OCI-LY1 (cell line): ENCODE results near the gene POLR3A.
"Not testable (repeated sequence)": the region's sequence is repeated elsewhere in the genome, so short reads cannot be mapped to it uniquely, and the experiment has no call there.

Source experiments
- H2AFZ ChIP-seq: fragments of 200-600 bp; sonication (generic), shearing (Covaris generic); 2 replicates; pipeline ENCODE4 v1.6.0; 2014; ENCODE audit warnings: antibody characterized with exemption, mild to moderate bottlenecking, low read length
- H3F3A ChIP-seq: fragments of 200-600 bp; sonication (generic), shearing (Covaris generic); 2 replicates; pipeline ENCODE4 v1.6.0; 2014; ENCODE audit warnings: mild to moderate bottlenecking, antibody characterized with exemption, low read length, moderate library complexity; ENCODE audit not compliant: insufficient read depth
- H3K27ac ChIP-seq: fragments of 200-600 bp; sonication (generic); 2 replicates; pipeline ENCODE4 v1.5.1; 2014; ENCODE audit warnings: low read length, mixed run types, mild to moderate bottlenecking, low read depth; ENCODE audit not compliant: poor library complexity, severe bottlenecking
- H3K27me3 ChIP-seq: fragments of 200-600 bp; sonication (generic); 2 replicates; pipeline ENCODE4 v1.6.0; 2014; ENCODE audit warnings: antibody characterized with exemption, mild to moderate bottlenecking, low read length, moderate library complexity; ENCODE audit not compliant: insufficient read depth
- H3K36me3 ChIP-seq: fragments of 200-600 bp; sonication (generic); 2 replicates; pipeline ENCODE4 v1.6.1; 2014; ENCODE audit warnings: mild to moderate bottlenecking, antibody characterized with exemption, low read length, moderate library complexity, mixed read lengths; ENCODE audit not compliant: insufficient read depth
- H3K4me1 ChIP-seq: fragments of 200-600 bp; sonication (generic); 2 replicates; pipeline ENCODE4 v1.5.1; 2014; ENCODE audit warnings: mild to moderate bottlenecking, low read length, moderate library complexity; ENCODE audit not compliant: insufficient read depth, severe bottlenecking
- H3K4me2 ChIP-seq: fragments of 200-600 bp; sonication (generic), shearing (Covaris generic); 2 replicates; pipeline ENCODE4 v1.6.1; 2014; ENCODE audit warnings: low read length
- H3K4me3 ChIP-seq: fragments of 200-600 bp; sonication (generic); 2 replicates; pipeline ENCODE4 v1.5.1; 2014; ENCODE audit warnings: low read length, low read depth, mild to moderate bottlenecking, mixed read lengths; ENCODE audit not compliant: poor library complexity, severe bottlenecking
- H3K79me2 ChIP-seq: fragments of 200-600 bp; shearing (Covaris generic); 2 replicates; pipeline ENCODE4 v1.6.1; 2016; ENCODE audit warnings: mixed run types, low read length, mixed read lengths; ENCODE audit not compliant: insufficient read depth
- H3K9ac ChIP-seq: fragments of 200-600 bp; sonication (generic), shearing (Covaris generic); 2 replicates; pipeline ENCODE4 v1.6.1; 2014; ENCODE audit warnings: mild to moderate bottlenecking, low read length, mixed read lengths
- H3K9me2 ChIP-seq: fragments of 200-600 bp; sonication (generic), shearing (Covaris generic); 2 replicates; pipeline ENCODE4 v1.6.1; 2014; ENCODE audit warnings: low read depth, mild to moderate bottlenecking, low read length, mixed read lengths
- H3K9me3 ChIP-seq: fragments of 200-600 bp; shearing (Covaris generic); 2 replicates; pipeline ENCODE4 v1.6.1; 2014; ENCODE audit warnings: low read length, mixed read lengths
- H4K20me1 ChIP-seq: fragments of 200-600 bp; sonication (generic), shearing (Covaris generic); 2 replicates; pipeline ENCODE4 v1.6.0; 2016; ENCODE audit warnings: mild to moderate bottlenecking, low read length; ENCODE audit not compliant: insufficient read depth
- CTCF ChIP-seq: fragments of 200-600 bp; sonication (generic), shearing (Covaris generic); IDR thresholded peaks from 2 replicates; pipeline ENCODE4 v1.5.1; 2017; ENCODE audit warnings: mild to moderate bottlenecking, antibody characterized with exemption, low read length, moderate library complexity, mixed read lengths
- EZH2 ChIP-seq: fragments of 200-600 bp; sonication (generic), shearing (Covaris generic); IDR thresholded peaks from 2 replicates; pipeline ENCODE4 v1.8.0; 2017; ENCODE audit warnings: borderline replicate concordance, mixed run types, mild to moderate bottlenecking, antibody characterized with exemption, low read length, moderate library complexity, mixed read lengths

POLR3A gene

GRCh38 chr10:78000206-78000605 lies 29.1 kb downstream of the POLR3A start:
- Histone ChIP-seq H3K79me2 (no peaks in the 10 kb centered on the region), H4K20me1 (no peaks in the 10 kb centered on the region), H3K4me3 (no peak overlapping the region), H3F3A (no peaks in the 10 kb centered on the region), H3K9ac (no peak overlapping the region), H2AFZ (no peak overlapping the region), H3K4me1 (no peaks in the 10 kb centered on the region), H3K36me3 (peaks cover 59% of the 10 kb centered on the region), H3K4me2 (no peak overlapping the region), H3K9me3 (no peaks in the 10 kb centered on the region), H3K9me2 (no peaks in the 10 kb centered on the region), H3K27ac (no peak overlapping the region), H3K27me3 (no peaks in the 10 kb centered on the region)
- TF ChIP-seq CTCF, result no peak
- TF ChIP-seq EZH2, result no peak

DNA sequence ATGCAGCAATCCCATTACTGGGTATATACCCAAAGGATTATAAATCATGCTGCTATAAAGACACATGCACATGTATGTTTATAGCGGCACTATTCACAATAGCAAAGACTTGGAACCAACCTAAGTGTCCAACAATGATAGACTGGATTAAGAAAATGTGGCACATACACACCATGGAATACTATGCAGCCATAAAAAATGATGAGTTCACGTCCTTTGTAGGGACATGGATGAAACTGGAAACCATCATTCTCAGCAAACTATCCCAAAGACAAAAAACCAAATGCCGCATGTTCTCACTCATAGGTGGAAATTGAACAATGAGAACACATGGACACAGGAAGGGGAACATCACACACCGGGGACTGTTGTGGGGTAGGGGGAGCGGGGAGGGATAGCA lies 30.5 kb downstream of the POLR3A start:
- not testable (repeated sequence) for H3K27ac ChIP-seq, H3K79me2 ChIP-seq, H3K4me1 ChIP-seq, H3K4me2 ChIP-seq, H2AFZ ChIP-seq, H4K20me1 ChIP-seq, H3K4me3 ChIP-seq, H3K9ac ChIP-seq, H3K9me3 ChIP-seq, H3K9me2 ChIP-seq, H3F3A ChIP-seq, H3K27me3 ChIP-seq
- H3K36me3 ChIP-seq, result peaks cover 51% of the 10 kb centered on the region

DNA sequence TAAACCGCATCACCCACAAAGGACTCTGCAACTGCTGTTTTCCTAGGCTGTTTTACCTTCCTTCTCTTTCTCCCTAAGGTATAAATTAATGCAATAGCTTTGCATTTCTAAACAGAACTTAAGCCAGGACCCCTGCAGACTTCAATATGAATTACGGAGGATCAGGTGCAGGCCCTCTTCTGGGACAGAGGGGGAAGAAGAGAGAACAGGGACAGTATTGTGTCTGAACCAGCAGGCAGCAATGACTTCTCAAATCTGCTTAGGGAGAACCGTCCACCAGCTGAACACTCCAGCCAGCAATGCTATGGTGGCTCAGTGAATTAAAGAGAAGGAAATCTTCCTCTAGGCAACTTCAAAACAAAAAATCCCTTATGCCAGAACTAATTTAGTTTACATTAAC lies 35.7 kb downstream of the POLR3A start:
- Histone ChIP-seq H3K36me3 (peaks cover 55% of the 10 kb centered on the region), H3K9me3 (no peaks in the 10 kb centered on the region), H3F3A (no peaks in the 10 kb centered on the region), H2AFZ (no peak overlapping the region), H3K4me2 (no peak overlapping the region), H3K9me2 (no peaks in the 10 kb centered on the region), H3K4me3 (no peak overlapping the region), H3K4me1 (no peaks in the 10 kb centered on the region), H3K9ac (no peak overlapping the region), H3K27ac (no peak overlapping the region), H4K20me1 (no peaks in the 10 kb centered on the region), H3K79me2 (no peaks in the 10 kb centered on the region), H3K27me3 (no peaks in the 10 kb centered on the region)
- TF ChIP-seq EZH2, result no peak
- TF ChIP-seq CTCF, result no peak

- no peaks in the 10 kb centered on the region for H3K4me1 ChIP-seq
- H3K79me2 ChIP-seq, result no peaks in the 10 kb centered on the region
- no peak overlapping the region for H3K27ac ChIP-seq
- H3K36me3 ChIP-seq, result peaks cover 94% of the 10 kb centered on the region
- no peaks in the 10 kb centered on the region for H3K9me2 ChIP-seq
- no peaks in the 10 kb centered on the region for H3K9me3 ChIP-seq
- no peak overlapping the region for H3K4me3 ChIP-seq
- no peak overlapping the region for H2AFZ ChIP-seq
- no peaks in the 10 kb centered on the region for H4K20me1 ChIP-seq
- no peak overlapping the region for H3K4me2 ChIP-seq
- H3K27me3 ChIP-seq, result no peaks in the 10 kb centered on the region
- no peaks in the 10 kb centered on the region for H3F3A ChIP-seq
- TF ChIP-seq EZH2 (no peak), CTCF (no peak)
- no peak overlapping the region for H3K9ac ChIP-seq
These were observed 40.1 kb downstream of the POLR3A start for GRCh38 chr10:77989081-77989724.
